GM03348 (cell line): Measurements from ENCODE around the gene MYO1F.

Experiments used
- DNase-seq: peaks from one replicate; pipeline ENCODE4 v3.0.0; 2012; ENCODE audit warnings: low spot score

MYO1F gene

DNA sequence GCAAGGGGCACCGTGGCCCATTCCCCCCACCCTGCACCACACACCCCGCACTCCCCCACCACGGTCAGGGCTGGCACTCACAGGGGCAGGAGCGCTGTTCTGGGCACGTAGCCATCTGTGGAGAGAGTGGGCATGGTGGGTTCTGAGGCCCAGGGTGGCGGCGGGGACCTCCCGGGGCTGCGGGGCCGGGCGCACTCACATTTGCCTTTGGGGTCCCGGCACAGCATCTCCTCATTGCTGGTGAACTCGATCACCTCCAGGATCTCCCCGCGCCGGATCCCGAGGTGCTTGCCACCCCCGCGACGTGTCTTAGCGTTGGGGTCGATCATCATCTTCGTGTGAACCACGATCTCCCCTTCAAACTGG lies 86.9 kb downstream of the MYO1F start:
- DNase-seq = no peak

DNA sequence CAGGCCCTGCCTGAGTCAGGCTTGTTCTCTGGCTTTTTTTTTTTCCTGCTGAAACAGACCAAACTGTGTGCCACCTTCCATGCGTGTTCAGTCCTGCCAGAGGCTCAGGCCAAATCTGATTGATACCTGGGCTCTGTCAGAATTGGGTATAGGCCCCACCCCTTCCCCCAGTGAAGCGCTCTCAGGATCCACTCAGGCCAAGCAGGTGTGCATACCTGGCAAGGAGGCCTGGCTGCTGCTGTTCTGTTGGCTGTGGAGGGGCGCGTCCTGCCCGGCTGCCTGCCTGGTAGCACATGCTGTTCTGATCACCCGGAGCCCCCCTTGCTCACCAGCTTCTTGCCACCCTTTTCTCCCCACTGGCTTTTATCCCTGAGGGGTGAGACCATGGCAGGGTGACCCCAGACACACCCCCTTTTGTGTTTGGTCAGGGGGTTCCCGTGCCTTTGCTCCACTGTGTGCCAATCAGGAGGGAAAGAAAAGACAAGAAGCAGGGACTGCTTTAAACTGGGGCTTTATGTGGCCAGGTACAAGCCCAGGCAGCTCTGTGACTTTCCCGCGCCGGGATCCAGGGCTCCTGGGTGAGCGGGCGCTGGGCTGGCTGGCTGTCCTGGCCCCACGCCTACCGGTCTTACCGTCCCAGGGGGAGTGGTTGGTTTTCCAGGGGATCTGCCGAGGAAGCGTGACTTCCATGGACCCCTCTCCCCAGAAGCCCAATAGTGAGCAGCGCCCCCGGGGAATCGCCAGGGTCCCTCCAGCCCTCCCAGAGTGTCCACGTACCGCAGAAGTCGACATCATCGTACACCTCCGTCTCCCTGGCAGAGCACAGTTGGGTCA lies 87.5 kb downstream of the MYO1F start:
- DNase-seq = no peak

DNA sequence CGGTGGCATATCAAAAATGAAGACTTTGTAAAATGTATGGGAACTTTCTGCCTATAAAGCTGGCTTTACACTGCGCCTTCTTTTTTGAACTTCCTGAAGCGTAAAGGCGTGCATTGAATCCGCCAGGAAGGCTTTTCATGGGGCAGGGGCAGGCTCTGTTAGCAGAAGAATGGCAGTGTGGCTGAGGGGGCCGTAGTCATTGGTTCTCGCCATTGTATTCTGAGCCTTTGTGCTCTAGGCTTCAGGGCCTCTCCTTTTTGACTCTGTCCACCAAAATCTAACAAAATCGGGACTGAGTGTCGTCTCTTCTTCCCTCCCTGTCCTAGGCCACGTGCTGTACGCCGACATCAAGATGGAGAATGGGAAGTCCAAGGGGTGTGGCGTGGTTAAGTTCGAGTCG lies 88.9 kb downstream of the MYO1F start:
- no peak for DNase-seq

DNA sequence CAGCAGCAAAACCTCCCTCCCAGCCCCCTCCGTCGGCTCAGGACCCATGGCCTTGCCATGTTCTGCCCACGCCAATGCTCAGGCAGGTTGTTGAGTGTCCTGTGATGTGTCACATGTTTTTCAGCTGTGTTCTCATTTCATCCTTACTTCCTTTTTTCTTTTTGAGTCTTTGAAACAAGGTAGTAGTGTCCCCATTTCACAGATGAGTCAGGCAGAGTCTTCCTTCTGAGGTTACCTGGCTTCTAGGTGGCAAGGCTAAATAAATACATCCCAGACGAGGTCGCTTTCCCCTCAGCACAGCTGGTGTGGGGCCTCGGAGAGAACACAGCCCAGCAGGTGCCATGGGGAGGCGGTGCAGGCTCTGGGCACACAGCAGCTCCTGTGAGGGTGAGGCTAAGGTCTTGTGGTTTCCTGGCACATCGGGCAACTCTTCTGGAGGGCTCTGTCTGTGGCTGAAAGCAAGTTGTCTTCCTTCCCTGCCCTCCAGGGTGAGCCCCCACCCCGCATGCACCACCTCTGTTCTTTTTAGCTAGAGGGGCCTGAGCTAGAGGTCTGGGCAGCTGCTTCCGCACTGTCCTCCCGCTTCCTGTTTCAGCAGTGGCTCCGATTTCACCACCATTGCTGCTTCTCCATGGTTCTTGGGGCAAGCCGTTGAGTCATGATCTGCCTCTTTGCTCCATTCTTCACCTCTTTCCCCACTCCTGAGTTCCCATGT lies 89.9 kb downstream of the MYO1F start:
- no peak for DNase-seq

DNA sequence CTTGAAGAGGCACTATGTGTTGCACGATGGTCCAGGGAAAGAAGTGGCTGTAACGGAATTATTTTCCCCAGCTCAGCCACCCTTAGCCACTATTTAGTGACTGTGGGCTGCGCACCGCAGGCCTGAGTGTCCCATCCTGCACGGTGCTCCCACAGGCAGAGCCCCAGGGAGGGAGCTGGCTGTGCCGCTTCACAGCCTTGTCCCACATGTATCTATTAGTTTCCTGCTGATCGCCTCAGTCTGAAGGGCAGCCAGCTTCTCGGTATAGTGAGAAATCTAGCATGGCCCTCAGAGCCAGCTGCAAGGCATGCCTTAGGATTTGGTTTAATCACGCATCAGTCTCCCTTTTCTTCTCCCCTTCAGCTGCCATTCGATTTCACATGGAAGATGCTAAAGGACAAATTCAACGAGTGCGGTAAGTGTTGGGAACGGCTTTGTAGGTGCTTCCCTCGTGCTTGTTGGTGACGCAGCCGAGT lies 90.5 kb downstream of the MYO1F start:
- DNase-seq = no peak

DNA sequence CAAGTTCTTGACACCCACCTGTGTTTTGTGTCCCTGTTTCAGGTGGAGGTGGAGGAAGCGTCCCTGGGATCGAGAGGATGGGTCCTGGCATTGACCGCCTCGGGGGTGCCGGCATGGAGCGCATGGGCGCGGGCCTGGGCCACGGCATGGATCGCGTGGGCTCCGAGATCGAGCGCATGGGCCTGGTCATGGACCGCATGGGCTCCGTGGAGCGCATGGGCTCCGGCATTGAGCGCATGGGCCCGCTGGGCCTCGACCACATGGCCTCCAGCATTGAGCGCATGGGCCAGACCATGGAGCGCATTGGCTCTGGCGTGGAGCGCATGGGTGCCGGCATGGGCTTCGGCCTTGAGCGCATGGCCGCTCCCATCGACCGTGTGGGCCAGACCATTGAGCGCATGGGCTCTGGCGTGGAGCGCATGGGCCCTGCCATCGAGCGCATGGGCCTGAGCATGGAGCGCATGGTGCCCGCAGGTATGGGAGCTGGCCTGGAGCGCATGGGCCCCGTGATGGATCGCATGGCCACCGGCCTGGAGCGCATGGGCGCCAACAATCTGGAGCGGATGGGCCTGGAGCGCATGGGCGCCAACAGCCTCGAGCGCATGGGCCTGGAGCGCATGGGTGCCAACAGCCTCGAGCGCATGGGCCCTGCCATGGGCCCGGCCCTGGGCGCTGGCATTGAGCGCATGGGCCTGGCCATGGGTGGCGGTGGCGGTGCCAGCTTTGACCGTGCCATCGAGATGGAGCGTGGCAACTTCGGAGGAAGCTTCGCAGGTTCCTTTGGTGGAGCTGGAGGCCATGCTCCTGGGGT lies 91.5 kb downstream of the MYO1F start:
- no peak for DNase-seq

DNA sequence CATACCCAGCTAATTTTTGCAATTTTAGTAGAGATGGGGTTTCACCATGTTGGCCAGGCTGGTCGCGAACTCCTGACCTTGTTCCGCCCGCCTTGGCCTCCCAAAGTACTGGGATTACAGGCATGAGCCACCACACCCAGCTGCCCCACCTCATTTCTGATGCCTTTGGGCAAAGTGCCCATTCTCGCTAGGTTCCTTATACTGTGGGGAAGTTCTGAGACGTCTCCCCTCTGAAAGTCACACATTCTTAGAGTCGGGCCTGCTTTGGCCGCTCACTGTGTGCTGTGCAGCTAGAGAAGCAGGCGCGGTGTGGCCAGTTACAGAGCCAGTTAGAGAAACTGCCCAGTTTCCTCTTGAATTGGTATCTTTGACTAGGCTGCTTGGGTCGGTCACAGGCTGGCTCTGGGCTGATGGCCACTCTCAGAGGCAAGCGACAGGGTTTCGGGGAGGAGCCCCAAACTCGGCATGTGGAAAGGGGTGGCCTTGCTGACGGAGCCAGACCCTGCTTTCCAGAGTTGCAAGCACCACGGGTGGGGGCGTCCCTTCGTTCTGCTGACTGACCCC lies 92.8 kb downstream of the MYO1F start:
- DNase-seq = no peak

DNA sequence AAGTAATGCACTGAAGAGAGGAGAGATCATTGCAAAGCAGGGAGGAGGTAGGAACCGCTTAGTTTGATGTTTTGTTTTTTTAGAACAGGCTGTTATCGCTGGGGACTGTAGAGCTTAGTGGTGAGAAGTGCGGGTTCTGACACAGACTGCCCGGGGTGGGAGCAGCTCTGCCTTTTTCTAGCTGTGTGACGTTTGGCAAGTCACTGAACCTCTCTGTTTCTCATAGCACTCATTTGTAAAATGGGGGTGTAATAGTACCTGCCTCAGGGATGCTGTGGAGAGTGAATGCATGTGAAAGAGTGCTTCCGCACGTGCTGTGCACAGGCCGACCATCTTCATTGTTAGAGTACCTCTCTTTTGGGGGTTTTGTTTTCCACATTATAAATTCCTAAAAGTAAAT lies 94.1 kb downstream of the MYO1F start:
- no peak for DNase-seq

DNA sequence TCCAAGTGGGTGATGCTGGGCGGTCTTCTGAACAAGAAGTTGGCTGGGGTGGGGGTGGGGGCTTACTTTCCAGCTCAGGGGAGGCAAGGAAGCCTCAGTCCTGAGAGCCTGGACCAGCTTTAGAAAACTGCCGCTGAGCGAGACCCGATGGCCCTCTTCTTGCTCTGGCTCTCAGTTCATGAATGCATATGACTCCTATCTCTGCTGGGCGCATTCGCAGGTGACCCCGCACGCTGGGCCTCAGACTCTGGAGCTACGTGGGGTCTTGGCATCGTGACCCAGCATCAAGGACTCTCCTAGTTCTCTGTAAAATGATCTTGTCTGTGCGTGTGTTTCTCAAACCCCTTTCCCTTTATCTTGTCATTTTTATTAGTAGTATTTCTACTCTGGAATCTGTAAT lies 94.5 kb downstream of the MYO1F start:
- DNase-seq = no peak

DNA sequence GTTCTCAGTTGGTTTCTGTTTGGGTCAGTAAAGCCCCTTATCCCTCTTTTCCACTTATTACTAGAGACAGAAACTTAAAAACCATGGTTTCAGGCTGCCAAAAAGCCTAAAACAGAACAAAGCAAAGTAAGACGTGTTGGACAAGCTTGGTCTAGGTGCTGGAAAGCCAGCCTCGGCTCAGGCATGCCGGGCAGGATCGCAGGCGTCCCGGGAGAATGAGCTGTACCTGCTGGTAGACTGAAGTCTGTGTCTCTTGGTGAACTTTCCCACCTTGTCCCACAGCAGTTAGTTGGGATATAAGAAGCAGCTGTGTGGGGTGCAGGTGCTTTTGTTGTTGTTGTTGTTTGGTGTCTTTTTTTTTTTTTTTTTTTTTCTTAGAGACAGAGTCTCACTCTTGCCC lies 95.6 kb downstream of the MYO1F start:
- DNase-seq = no peak

DNA sequence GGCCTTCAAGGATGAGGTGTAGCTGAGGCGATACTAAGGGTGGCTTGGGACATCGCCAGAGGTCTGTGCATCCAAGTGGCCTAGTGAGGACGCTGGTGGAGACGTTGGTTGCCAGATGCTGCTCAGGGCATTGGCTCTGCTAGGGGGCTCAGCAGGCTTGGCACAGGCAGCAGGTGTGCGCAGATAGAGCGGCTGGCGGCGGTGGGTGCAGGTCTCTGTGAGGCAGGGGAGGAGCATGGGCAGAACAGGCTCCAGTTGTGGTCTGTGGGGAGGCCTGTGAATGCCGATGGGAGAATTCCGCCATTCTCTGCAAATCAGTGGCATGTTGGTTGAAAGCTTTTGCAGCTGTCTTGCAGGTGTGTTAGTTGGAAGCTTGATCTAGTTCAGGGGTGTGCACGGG lies 96.0 kb downstream of the MYO1F start:
- DNase-seq = no peak

DNA sequence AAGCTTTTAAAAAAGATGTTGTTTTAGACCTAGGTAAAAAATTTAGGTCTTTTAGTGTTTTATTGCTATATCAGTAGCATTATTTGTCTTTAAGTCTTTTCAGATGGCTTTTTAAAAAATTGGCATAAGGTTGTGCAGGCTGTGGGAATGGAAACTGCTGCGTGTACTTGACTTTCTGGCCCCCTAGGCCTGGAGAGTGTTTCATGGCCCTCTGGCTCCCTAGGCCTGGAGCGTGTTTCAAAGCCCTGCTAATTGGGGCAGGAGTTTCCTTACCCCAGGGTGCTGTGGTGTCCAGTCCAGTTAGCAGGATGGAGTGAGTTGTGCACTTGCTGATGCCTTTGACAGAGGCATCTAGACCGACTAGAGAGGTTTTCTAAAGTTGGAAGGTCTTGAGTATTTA lies 98.6 kb downstream of the MYO1F start:
- DNase-seq = no peak

DNA sequence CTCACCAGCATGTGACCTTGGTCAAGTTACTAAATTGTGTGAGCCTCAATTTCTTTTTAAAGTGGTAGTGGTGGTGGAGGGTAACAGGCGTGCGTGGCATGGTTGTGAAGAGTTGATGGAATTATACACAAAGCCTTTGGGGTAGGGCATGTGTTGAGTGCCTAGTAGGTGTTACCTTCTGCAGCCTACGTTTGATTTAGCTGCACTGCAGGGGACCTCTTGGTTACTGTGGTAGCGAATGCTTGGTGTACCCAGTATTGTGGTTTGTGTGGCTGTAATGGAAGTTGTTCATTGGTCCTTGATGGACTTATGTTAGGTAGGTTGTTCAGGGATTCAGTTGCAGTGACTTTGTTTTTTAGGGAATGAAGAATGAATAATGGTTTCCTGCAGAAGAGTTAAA lies 99.4 kb downstream of the MYO1F start:
- DNase-seq = no peak

DNA sequence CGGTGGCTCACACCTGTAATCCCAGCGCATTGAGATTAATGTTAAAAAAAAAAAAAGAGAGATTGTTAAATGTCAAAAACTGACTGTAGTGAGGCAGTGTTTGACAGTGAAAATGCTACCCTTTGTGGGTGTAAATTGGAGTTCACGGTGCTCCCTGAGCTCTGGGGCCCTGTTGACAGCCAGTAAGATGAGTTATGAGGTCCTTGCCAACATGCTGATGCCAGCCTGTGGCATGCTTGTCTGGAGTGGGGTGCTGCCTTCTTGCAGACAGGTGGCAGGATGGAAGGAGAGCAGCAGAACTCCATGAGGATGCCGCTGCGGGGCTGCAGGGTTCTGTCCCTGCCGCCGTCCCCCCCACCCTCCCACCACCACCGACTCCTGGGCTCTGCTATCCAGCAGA lies 100.7 kb downstream of the MYO1F start:
- no peak for DNase-seq

DNA sequence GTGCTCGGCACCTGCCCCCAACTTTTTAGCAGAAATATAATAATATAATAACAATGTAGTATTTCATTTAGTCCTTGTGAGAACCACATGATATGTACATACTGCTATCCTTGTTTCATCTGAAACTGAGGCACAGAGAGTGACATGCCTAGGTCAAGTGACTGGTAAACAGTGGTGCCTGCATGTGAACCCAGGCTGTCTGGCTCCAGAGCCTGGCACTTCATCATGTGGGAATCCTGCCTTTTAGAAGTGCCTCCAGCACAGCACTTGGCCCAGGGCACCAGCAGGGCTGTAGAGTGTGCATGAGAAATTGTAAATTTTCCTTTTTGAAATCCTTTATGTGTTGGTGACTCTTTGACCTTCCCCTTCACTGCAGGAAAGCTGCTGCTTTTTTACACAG lies 102.2 kb downstream of the MYO1F start:
- DNase-seq = no peak

DNA sequence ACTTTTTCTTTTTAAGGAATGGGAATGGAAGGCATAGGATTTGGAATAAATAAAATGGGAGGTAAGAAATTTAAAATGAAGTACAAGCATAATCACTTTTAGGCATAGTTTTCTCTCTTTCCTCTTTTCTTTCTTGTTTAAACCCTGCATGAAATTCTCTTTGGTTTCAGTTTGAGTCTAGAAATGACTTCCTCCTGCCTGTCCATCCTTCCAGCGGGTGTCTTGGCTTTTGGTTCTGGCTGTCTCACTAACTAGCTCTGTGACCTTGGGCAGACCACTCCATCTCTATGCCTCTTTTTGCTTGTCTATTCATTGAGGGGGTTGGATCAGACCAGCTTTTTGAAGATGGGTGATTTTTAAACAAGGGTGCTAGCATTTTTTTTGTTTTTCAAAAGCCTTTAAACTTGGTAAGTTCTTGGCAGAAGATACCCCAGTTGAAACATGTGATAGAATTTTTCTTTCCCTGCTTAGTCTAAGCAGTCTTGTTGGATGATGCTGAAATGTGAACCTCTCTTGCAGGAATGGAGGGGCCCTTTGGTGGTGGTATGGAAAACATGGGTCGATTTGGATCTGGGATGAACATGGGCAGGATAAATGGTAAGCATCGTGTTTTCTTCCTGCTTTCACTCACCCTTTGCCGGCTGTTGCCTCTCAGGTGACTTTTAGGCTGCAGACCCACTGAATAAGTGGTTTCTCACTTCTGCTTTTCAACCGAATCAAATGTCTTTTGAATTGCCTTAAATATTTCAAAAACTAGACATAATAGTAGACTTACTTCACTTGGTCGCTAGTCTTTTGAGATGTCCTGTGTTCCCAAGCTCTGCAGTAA lies 103.4 kb downstream of the MYO1F start:
- DNase-seq = no peak
